Measurements from ENCODE around the gene WWOX.

Gene WWOX

GRCh38 chr16:78988361-78988969, 889.0 kb downstream of the WWOX start:
- Histone ChIP-seq H3K4me1 (ENCODE audit: control insufficient read depth, insufficient read depth, low read length, poor library complexity, severe bottlenecking) (no peaks in the 10 kb centered on the region), H3K27me3 (replicated peaks; ENCODE audit: control insufficient read depth, insufficient read depth, low read length, poor library complexity, severe bottlenecking) (no peaks in the 10 kb centered on the region), H3K36me3 (ENCODE audit: control insufficient read depth, insufficient read depth, low read length) (no peaks in the 10 kb centered on the region), H3K4me3 (ENCODE audit: insufficient read depth, low read depth, low read length, poor library complexity, severe bottlenecking) (no peak overlapping the region), H3K9me3 (ENCODE audit: control insufficient read depth, low read length) (no peaks in the 10 kb centered on the region), H3K27ac (ENCODE audit: insufficient read depth, low read length, poor library complexity, severe bottlenecking) (no peak overlapping the region)
- DNase-seq: no peak

GRCh38 chr16:78990309-78990701, 890.9 kb downstream of the WWOX start:
- H3K27ac ChIP-seq (ENCODE audit: insufficient read depth, low read length, poor library complexity, severe bottlenecking): no peak overlapping the region
- H3K9me3 ChIP-seq (ENCODE audit: control insufficient read depth, low read length): no peaks in the 10 kb centered on the region
- H3K27me3 ChIP-seq (replicated peaks; ENCODE audit: control insufficient read depth, insufficient read depth, low read length, poor library complexity, severe bottlenecking): no peaks in the 10 kb centered on the region
- no peak overlapping the region for H3K4me3 ChIP-seq (ENCODE audit: insufficient read depth, low read depth, low read length, poor library complexity, severe bottlenecking)
- H3K36me3 ChIP-seq (ENCODE audit: control insufficient read depth, insufficient read depth, low read length): no peaks in the 10 kb centered on the region
- DNase-seq: no peak
- no peaks in the 10 kb centered on the region for H3K4me1 ChIP-seq (ENCODE audit: control insufficient read depth, insufficient read depth, low read length, poor library complexity, severe bottlenecking)

DNA sequence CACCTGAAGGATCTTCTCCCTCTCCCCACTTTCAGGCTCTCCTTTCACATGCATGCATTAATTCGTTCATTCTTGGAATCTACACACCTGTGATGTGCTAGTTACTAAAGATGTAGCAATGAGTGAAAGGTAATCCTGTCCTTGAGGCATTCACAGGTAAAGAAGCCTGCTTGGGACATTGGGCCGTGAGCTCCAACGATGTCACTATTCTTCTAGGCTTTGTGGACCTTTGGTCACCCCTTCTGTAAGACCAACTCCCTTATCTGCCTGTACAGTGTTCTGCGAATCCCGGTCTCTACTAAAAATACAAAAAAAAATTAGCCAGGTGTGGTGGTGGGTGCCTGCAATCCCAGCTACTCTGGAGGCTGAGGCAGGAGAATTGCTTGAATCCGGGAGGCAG, 892.5 kb downstream of the WWOX start:
- H3K27me3 ChIP-seq (replicated peaks; ENCODE audit: control insufficient read depth, insufficient read depth, low read length, poor library complexity, severe bottlenecking): no peaks in the 10 kb centered on the region
- H3K4me3 ChIP-seq (ENCODE audit: insufficient read depth, low read depth, low read length, poor library complexity, severe bottlenecking): no peak overlapping the region
- no peaks in the 10 kb centered on the region for H3K9me3 ChIP-seq (ENCODE audit: control insufficient read depth, low read length)
- no peaks in the 10 kb centered on the region for H3K36me3 ChIP-seq (ENCODE audit: control insufficient read depth, insufficient read depth, low read length)
- no peak overlapping the region for H3K27ac ChIP-seq (ENCODE audit: insufficient read depth, low read length, poor library complexity, severe bottlenecking)
- no peak for DNase-seq
- H3K4me1 ChIP-seq (ENCODE audit: control insufficient read depth, insufficient read depth, low read length, poor library complexity, severe bottlenecking): no peaks in the 10 kb centered on the region

DNA sequence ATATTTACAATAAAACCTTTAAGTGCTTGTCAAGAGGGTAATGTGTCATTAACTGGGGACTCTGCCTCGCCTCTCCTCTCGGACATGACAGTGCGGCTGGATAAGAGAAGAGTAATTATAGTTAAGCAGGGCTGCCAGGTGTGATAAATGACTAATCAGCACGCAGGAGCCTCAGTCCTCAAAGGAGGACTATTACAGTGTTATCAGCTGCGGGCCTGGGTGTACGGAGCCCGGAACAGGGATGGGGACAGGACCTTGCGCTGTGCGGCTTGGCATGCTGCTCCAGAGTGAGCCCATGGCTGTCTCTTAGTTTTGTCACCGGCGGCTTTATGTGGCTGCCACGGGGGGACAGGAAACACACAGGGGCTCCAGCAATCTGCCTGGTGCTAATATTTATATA, 893.9 kb downstream of the WWOX start:
- Histone ChIP-seq H3K36me3 (ENCODE audit: control insufficient read depth, insufficient read depth, low read length) (no peaks in the 10 kb centered on the region), H3K9me3 (ENCODE audit: control insufficient read depth, low read length) (no peaks in the 10 kb centered on the region), H3K27me3 (replicated peaks; ENCODE audit: control insufficient read depth, insufficient read depth, low read length, poor library complexity, severe bottlenecking) (no peaks in the 10 kb centered on the region), H3K4me1 (ENCODE audit: control insufficient read depth, insufficient read depth, low read length, poor library complexity, severe bottlenecking) (no peaks in the 10 kb centered on the region), H3K4me3 (ENCODE audit: insufficient read depth, low read depth, low read length, poor library complexity, severe bottlenecking) (no peak overlapping the region), H3K27ac (ENCODE audit: insufficient read depth, low read length, poor library complexity, severe bottlenecking) (no peak overlapping the region)
- DNase-seq: no peak

DNA sequence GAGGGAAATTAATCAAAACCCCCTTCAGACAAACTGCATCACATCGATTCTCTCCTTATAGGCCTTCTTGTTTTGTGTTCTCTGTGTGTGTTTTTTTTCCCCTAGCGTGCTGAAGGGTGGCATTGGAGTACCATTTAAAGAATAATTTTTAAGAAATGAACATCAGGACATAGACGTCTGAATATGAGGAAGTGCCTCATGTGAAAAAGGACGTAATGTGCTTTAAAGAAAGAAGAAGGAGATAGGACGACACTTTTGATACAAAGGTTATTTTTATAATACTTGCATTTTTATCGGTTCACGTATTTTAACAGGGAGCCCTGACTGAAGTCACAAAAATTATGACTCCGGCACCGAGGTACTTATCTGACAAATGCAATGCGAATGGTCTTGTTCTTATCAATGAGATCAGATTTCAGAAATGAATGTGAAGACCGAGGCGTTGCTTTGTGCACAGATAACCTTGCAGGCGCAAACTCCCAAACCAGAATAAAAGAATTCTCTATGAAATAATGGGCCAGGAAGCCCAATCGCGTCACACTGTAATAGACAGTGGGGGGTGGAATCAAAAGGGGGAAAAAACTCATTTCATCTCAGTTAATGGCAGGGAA, 894.8 kb downstream of the WWOX start:
- no peaks in the 10 kb centered on the region for H3K9me3 ChIP-seq (ENCODE audit: control insufficient read depth, low read length)
- no peaks in the 10 kb centered on the region for H3K4me1 ChIP-seq (ENCODE audit: control insufficient read depth, insufficient read depth, low read length, poor library complexity, severe bottlenecking)
- no peak overlapping the region for H3K4me3 ChIP-seq (ENCODE audit: insufficient read depth, low read depth, low read length, poor library complexity, severe bottlenecking)
- DNase-seq: no peak
- no peak overlapping the region for H3K27ac ChIP-seq (ENCODE audit: insufficient read depth, low read length, poor library complexity, severe bottlenecking)
- no peaks in the 10 kb centered on the region for H3K27me3 ChIP-seq (replicated peaks; ENCODE audit: control insufficient read depth, insufficient read depth, low read length, poor library complexity, severe bottlenecking)
- no peaks in the 10 kb centered on the region for H3K36me3 ChIP-seq (ENCODE audit: control insufficient read depth, insufficient read depth, low read length)

- Histone ChIP-seq H3K36me3 (ENCODE audit: control insufficient read depth, insufficient read depth, low read length) (no peaks in the 10 kb centered on the region), H3K4me1 (ENCODE audit: control insufficient read depth, insufficient read depth, low read length, poor library complexity, severe bottlenecking) (no peaks in the 10 kb centered on the region), H3K27me3 (replicated peaks; ENCODE audit: control insufficient read depth, insufficient read depth, low read length, poor library complexity, severe bottlenecking) (no peaks in the 10 kb centered on the region), H3K4me3 (ENCODE audit: insufficient read depth, low read depth, low read length, poor library complexity, severe bottlenecking) (no peak overlapping the region), H3K9me3 (ENCODE audit: control insufficient read depth, low read length) (no peaks in the 10 kb centered on the region), H3K27ac (ENCODE audit: insufficient read depth, low read length, poor library complexity, severe bottlenecking) (no peak overlapping the region)
- DNase-seq: no peak
These were observed 896.0 kb downstream of the WWOX start for GRCh38 chr16:78995441-78995840.

DNA sequence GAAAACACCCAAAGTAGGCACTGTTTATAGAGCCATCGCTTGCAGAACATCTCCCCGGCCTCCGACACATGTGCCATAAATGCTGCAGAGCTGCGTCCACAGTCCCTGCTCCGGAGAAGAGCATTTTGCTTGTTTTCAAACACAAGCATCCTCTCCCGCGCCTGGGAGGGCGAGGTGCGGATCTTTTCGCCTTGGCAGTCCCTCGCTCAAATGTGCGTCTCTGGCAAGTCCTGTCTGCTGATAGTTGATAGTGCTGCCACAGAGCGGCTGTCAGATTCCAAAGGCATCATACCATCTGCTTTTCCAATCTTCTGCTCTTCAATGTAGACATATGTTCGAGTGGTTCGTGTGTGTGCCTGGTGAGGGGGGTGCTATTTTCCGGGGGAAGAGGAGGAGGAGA, 897.3 kb downstream of the WWOX start:
- H3K27me3 ChIP-seq (replicated peaks; ENCODE audit: control insufficient read depth, insufficient read depth, low read length, poor library complexity, severe bottlenecking): no peaks in the 10 kb centered on the region
- no peak overlapping the region for H3K27ac ChIP-seq (ENCODE audit: insufficient read depth, low read length, poor library complexity, severe bottlenecking)
- no peak for DNase-seq
- H3K4me1 ChIP-seq (ENCODE audit: control insufficient read depth, insufficient read depth, low read length, poor library complexity, severe bottlenecking): no peaks in the 10 kb centered on the region
- no peaks in the 10 kb centered on the region for H3K36me3 ChIP-seq (ENCODE audit: control insufficient read depth, insufficient read depth, low read length)
- no peaks in the 10 kb centered on the region for H3K9me3 ChIP-seq (ENCODE audit: control insufficient read depth, low read length)
- H3K4me3 ChIP-seq (ENCODE audit: insufficient read depth, low read depth, low read length, poor library complexity, severe bottlenecking): no peak overlapping the region

DNA sequence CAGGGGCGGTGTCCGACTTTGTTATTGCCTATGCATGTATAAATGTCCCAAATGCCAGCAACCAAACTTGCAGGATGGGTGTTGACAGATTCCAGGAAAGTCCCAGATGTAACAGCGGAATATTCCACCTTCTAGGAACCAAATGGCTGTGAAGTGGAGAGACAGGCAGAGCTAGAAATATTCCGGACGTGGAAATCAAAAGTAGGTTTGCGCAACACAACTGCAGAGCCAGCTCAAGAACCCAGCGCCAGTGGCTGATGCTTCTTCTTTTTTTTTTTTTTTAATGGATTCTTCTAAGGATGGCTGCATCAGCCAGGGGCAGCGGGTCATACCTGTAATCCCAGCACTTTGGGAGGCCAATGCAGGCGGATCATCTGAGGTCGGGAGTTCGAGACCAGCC, 899.4 kb downstream of the WWOX start:
- Histone ChIP-seq H3K4me3 (ENCODE audit: insufficient read depth, low read depth, low read length, poor library complexity, severe bottlenecking) (no peak overlapping the region), H3K27me3 (replicated peaks; ENCODE audit: control insufficient read depth, insufficient read depth, low read length, poor library complexity, severe bottlenecking) (no peaks in the 10 kb centered on the region), H3K4me1 (ENCODE audit: control insufficient read depth, insufficient read depth, low read length, poor library complexity, severe bottlenecking) (no peaks in the 10 kb centered on the region), H3K36me3 (ENCODE audit: control insufficient read depth, insufficient read depth, low read length) (no peaks in the 10 kb centered on the region), H3K27ac (ENCODE audit: insufficient read depth, low read length, poor library complexity, severe bottlenecking) (no peak overlapping the region), H3K9me3 (ENCODE audit: control insufficient read depth, low read length) (no peaks in the 10 kb centered on the region)
- no peak for DNase-seq

DNA sequence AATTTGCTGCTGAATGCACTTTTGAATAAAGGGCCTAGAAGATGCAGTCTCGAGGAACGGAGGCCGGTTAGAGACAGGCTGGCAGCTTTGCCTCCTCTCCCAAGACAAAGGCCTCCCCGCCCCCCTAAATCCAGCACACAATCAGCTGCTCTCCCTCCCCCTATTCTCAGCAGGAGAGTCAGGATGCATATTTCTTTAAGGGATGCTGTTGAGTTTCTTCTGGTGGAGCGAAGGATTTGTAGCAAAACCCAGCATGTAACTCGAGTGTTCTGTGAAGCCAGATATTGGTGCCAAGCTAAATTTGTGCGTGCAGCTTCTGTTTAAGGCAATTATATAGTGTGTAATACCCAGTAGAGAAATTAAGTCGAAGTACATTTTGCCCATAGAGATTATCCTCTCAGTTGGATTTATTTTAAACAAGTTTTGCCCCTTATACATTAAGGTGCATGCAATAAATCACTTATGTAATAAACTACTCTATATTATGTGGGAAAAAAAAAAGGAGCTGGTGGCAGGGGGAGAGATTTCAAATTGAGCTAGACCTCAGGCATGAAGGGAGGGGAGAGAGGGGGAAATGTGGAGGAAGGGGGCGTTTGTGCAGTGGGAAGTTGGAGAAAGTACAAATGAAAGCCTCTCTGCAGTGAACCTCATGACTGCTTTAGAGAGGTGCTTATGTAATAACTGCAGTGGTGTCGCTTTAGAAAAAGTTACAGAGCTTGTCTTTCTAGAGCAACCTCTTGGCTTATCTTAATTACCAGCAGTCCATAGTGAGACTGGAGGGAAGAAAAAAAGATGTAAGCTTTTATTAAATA, 901.9 kb downstream of the WWOX start:
- no peaks in the 10 kb centered on the region for H3K9me3 ChIP-seq (ENCODE audit: control insufficient read depth, low read length)
- H3K36me3 ChIP-seq (ENCODE audit: control insufficient read depth, insufficient read depth, low read length): no peaks in the 10 kb centered on the region
- no peaks in the 10 kb centered on the region for H3K27me3 ChIP-seq (replicated peaks; ENCODE audit: control insufficient read depth, insufficient read depth, low read length, poor library complexity, severe bottlenecking)
- no peaks in the 10 kb centered on the region for H3K4me1 ChIP-seq (ENCODE audit: control insufficient read depth, insufficient read depth, low read length, poor library complexity, severe bottlenecking)
- no peak overlapping the region for H3K27ac ChIP-seq (ENCODE audit: insufficient read depth, low read length, poor library complexity, severe bottlenecking)
- H3K4me3 ChIP-seq (ENCODE audit: insufficient read depth, low read depth, low read length, poor library complexity, severe bottlenecking): no peak overlapping the region
- no peak for DNase-seq

DNA sequence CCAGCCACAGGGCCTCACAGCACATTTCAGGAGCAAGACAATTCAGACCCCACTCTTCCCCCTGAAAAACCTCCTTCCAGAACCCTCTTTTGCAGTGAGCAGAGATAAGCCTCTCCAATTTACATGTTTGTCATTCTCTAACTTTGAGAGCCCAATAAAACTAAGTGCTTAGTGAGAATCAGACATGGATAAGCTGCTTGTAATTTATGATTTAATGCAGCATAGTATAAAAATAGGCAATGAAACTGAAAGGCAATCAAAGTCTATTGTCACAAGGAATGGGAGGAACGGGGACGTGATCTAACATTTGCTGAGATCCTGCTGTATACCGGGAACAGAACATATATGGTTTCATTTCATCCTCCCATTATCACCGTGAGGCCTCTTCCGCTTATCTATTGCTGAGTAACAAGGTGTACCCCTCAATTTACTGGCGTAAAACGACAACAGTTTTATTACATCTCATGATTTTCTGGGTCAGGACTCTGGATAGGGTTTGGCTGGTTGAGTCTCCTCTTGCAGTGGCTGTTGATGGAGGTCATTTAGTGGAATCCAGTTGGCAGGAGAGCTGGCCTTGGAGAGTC, 903.7 kb downstream of the WWOX start:
- no peaks in the 10 kb centered on the region for H3K27me3 ChIP-seq (replicated peaks; ENCODE audit: control insufficient read depth, insufficient read depth, low read length, poor library complexity, severe bottlenecking)
- DNase-seq: no peak
- no peaks in the 10 kb centered on the region for H3K4me1 ChIP-seq (ENCODE audit: control insufficient read depth, insufficient read depth, low read length, poor library complexity, severe bottlenecking)
- H3K36me3 ChIP-seq (ENCODE audit: control insufficient read depth, insufficient read depth, low read length): no peaks in the 10 kb centered on the region
- no peaks in the 10 kb centered on the region for H3K9me3 ChIP-seq (ENCODE audit: control insufficient read depth, low read length)
- H3K4me3 ChIP-seq (ENCODE audit: insufficient read depth, low read depth, low read length, poor library complexity, severe bottlenecking): no peak overlapping the region
- no peak overlapping the region for H3K27ac ChIP-seq (ENCODE audit: insufficient read depth, low read length, poor library complexity, severe bottlenecking)
